HL-60 (cell line): ENCODE results near the gene RPAP2.

Experiments
- DNase-seq, 2 experiments: peaks; one replicate each; pipeline ENCODE4 v3.0.0-alpha.2; 2010 to 2020; ENCODE audit warnings: low read depth in 1 of 2, low spot score in 1 of 2
- H3K27ac ChIP-seq: fragments of 250-450 bp; sonication (Bioruptor Pico); replicated peaks from 2 replicates; pipeline ENCODE4 v1.5.1; 2020; ENCODE audit warnings: mild to moderate bottlenecking, moderate library complexity
- H3K27me3 ChIP-seq: fragments of 250-450 bp; sonication (Bioruptor Pico); 2 replicates; pipeline ENCODE4 v1.5.1; 2021; ENCODE audit warnings: mild to moderate bottlenecking, moderate library complexity; ENCODE audit not compliant: insufficient read depth, poor library complexity, severe bottlenecking
- H3K4me3 ChIP-seq: replicated peaks from 2 replicates; pipeline ENCODE4 v1.5.1; 2011; ENCODE audit warnings: mild to moderate bottlenecking, control low read depth, low read length; ENCODE audit not compliant: insufficient read depth
- CTCF ChIP-seq: IDR thresholded peaks from one replicate; pipeline ENCODE4 v1.5.1; 2011; ENCODE audit warnings: low read length, control low read depth, inconsistent platforms; ENCODE audit not compliant: insufficient read depth
- GABPA ChIP-seq: IDR thresholded peaks from 2 replicates; pipeline ENCODE4 v1.6.1; 2012; ENCODE audit warnings: low read depth
- POLR2AphosphoS5 ChIP-seq: IDR thresholded peaks from 2 replicates; pipeline ENCODE4 v1.6.1; 2012; ENCODE audit warnings: low read depth
- REST ChIP-seq: IDR thresholded peaks from 2 replicates; pipeline ENCODE4 v1.6.1; 2012; ENCODE audit warnings: low read depth; ENCODE audit not compliant: insufficient replicate concordance
- SPI1 ChIP-seq: IDR thresholded peaks from 2 replicates; pipeline ENCODE4 v1.6.1; 2012; ENCODE audit warnings: low read depth, mild to moderate bottlenecking, borderline replicate concordance

RPAP2 gene

GRCh38 chr1:92327794-92328193 is 28.9 kb downstream of the RPAP2 start:
- Histone ChIP-seq H3K4me3 (no peak overlapping the region), H3K27ac (no peak overlapping the region), H3K27me3 (no peaks in the 10 kb centered on the region)
- TF ChIP-seq GABPA (no peak), REST (no peak), SPI1 (no peak), CTCF (no peak), POLR2AphosphoS5 (no peak)
- no peak for DNase-seq

- DNase-seq, result no peak
- H3K27ac ChIP-seq, result no peak overlapping the region
- no peaks in the 10 kb centered on the region for H3K27me3 ChIP-seq
- TF ChIP-seq GABPA (no peak), POLR2AphosphoS5 (no peak)
- H3K4me3 ChIP-seq, result no peak overlapping the region
These were observed 30.7 kb downstream of the RPAP2 start for GRCh38 chr1:92329347-92330129.

DNA sequence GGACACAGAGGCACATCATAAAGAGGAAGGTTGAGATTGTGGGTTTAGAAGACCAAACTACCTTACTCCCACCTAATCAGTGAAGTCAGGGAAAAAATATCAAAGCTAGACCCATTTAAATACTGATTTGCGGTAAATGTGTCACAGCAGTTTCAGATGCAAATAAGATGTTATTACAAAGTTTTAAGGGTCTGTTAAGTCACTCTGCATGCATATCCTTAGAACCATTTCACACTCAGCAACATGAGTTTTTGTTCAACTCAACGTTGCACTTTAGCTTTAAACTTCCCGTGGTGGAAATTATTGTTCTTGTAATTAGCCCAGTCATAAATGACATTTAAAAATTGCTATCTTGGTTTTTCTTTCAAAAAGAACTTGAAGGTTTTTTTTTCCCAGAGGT is 34.8 kb downstream of the RPAP2 start:
- H3K27me3 ChIP-seq, result no peaks in the 10 kb centered on the region
- no peak overlapping the region for H3K4me3 ChIP-seq
- DNase-seq, result no peak
- TF ChIP-seq SPI1 (no peak), CTCF (no peak), POLR2AphosphoS5 (no peak), REST (no peak), GABPA (no peak)
- H3K27ac ChIP-seq, result no peak overlapping the region

DNA sequence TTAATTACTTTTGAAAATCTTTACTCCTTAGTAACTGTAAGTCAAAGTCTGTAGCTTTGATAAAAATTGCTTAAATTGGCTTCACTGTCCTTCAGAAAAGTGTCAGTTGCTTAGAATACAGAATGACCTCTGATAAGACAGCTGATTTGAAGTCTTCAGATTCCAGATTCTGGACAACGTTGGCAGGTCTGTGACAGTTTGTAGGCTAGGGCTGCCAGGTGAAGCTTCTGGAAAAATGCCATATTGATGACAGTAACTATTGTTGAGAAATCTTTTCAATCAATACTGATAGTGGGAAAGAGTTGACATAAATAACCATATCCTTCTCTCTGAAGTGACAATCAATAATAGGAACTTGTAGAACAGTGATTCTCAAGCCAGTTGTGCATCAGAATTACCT is 41.3 kb downstream of the RPAP2 start:
- TF ChIP-seq SPI1, result no peak
- no peak overlapping the region for H3K4me3 ChIP-seq
- no peak overlapping the region for H3K27ac ChIP-seq
- no peak for DNase-seq
- no peaks in the 10 kb centered on the region for H3K27me3 ChIP-seq

- Histone ChIP-seq H3K4me3 (no peak overlapping the region), H3K27me3 (no peaks in the 10 kb centered on the region), H3K27ac (no peak overlapping the region)
- no peak for DNase-seq
- no peak for TF ChIP-seq POLR2AphosphoS5
These were observed 43.5 kb downstream of the RPAP2 start for GRCh38 chr1:92342401-92342800.
